ENCODE data around the gene MAP3K10.

The MAP3K10 gene

GRCh38 chr19:40251244-40251643, 60.0 kb downstream of the MAP3K10 start:
- TF ChIP-seq POLR2A (IDR thresholded peaks at IDR 0.05; ENCODE audit: low read length) (no peak), GATA1 (IDR thresholded peaks at IDR 0.05; ENCODE audit: low read depth, low read length) (no peak)
- DNase-seq, result no peak

DNA sequence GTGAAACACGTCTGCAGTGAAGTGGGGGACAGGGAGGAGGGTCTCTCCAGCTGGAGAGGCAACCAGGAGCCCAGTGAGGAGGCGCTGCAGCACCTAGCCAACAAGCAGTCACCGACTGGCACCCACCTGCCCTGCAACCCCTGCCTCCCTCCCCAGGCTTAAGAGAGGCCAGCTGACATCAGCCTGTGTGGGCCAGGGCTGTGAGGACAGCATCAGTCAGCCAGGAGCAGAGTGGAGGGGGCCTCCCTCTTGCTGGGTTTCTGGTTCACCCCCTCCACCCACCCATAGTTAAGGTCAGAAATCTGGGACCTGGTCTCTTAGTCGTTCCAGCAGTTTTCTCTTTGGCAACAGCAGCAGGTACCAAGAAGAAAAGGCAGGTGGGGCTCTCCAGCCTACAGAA, 60.8 kb downstream of the MAP3K10 start:
- TF ChIP-seq POLR2A (IDR thresholded peaks at IDR 0.05; ENCODE audit: low read length) (no peak), GATA1 (IDR thresholded peaks at IDR 0.05; ENCODE audit: low read depth, low read length) (no peak)
- DNase-seq, result no peak

- TF ChIP-seq GATA1 (IDR thresholded peaks at IDR 0.05; ENCODE audit: low read depth, low read length) (no peak), POLR2A (IDR thresholded peaks at IDR 0.05; ENCODE audit: low read length) (no peak)
- no peak for DNase-seq
Measured at GRCh38 chr19:40252395-40252794, 61.2 kb downstream of the MAP3K10 start.

DNA sequence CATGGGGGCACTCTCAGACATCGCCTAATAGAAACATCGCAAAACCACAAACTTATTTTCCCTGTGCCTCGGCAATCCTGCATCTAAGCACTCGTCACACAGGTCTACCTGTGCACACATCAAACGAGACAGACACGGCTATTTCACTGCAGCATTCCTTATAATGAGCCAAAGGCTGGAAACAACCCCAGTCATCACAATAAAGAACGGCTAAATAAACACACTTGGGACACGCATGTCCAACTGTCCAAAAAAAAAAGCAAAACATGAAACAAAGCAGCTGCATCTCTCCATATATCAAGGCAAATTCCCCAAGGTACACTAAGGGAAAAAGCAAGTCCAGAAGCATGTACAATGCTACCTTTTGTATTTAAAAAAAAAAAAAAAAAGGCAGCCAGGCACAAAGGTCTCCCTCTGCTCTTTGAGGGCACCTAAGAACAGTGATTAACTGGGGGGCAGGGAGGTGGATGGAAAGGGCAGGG, 62.4 kb downstream of the MAP3K10 start:
- DNase-seq, result no peak
- no peak for TF ChIP-seq GATA1 (IDR thresholded peaks at IDR 0.05; ENCODE audit: low read depth, low read length)
- TF ChIP-seq POLR2A (IDR thresholded peaks at IDR 0.05; ENCODE audit: low read length), result no peak

DNA sequence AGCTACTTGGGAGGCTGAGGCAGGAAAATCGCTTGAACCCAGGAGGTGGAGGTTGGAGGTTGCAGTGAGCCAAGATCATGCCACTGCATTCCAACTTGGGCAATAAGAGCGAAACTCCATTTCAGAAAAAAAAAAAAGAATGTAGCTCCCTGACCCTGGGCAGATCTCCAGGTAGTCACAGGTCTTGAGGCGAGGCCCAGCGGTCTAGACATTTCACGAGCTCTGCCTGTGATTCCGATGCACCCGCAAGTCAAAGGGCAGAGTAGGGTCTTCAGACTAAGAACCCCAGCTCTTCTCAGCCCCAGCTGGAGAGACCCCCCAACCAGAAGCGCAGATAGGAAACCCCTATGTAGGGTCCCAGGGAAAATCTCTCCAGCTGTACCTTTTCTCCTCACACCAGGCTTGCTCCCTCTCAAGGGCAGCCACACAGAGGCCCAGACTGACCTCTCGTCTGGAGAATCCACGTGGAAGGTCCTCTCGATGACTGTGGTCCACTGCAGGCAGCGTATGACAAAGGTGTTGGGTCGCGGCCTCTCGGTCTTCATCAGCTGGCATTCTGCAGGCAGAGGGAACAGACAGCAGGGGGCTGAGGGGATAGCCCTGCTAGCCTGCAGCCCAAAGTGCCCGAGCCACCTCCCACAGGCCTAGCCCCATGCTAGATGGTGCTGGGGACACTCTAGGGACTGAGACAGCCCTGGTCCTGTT, 63.6 kb downstream of the MAP3K10 start:
- TF ChIP-seq GATA1 (IDR thresholded peaks at IDR 0.05; ENCODE audit: low read depth, low read length) (no peak), POLR2A (IDR thresholded peaks at IDR 0.05; ENCODE audit: low read length) (no peak)
- no peak for DNase-seq

- DNase-seq, result no peak
- TF ChIP-seq GATA1 (IDR thresholded peaks at IDR 0.05; ENCODE audit: low read depth, low read length) (no peak), POLR2A (IDR thresholded peaks at IDR 0.05; ENCODE audit: low read length) (no peak)
Measured at GRCh38 chr19:40255619-40256166, 64.5 kb downstream of the MAP3K10 start.

- TF ChIP-seq GATA1 (IDR thresholded peaks at IDR 0.05; ENCODE audit: low read depth, low read length), result no peak
- TF ChIP-seq POLR2A (IDR thresholded peaks at IDR 0.05; ENCODE audit: low read length), result no peak
- no peak for DNase-seq
Measured at GRCh38 chr19:40256512-40256911, 65.3 kb downstream of the MAP3K10 start.

- DNase-seq, result no peak
- TF ChIP-seq GATA1 (IDR thresholded peaks at IDR 0.05; ENCODE audit: low read depth, low read length) (no peak), POLR2A (IDR thresholded peaks at IDR 0.05; ENCODE audit: low read length) (no peak)
Measured at GRCh38 chr19:40257096-40257517, 65.9 kb downstream of the MAP3K10 start.

GRCh38 chr19:40261631-40262030, 70.4 kb downstream of the MAP3K10 start:
- no peak for TF ChIP-seq GATA1 (IDR thresholded peaks at IDR 0.05; ENCODE audit: low read depth, low read length)
- no peak for DNase-seq

DNA sequence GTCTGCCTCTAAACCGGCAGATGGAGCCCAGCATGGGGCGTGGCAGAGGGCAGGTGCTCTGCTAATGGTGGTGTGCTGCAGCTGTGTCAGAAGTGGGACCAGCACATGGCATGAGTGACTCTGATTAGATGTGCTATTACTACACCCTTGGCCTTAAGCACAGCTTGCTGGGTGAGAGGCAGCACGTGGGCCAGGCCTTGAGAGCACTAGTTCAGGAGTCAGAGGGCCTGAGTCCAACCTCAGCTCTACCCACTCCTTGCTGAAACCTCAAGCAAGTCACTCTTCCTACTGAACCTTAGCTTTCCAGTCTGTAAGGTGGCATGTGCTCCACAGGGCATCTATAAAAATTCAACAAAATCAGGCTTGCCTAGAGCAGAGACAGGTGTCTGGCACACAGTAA, 71.2 kb downstream of the MAP3K10 start:
- no peak for DNase-seq
- no peak for TF ChIP-seq GATA1 (IDR thresholded peaks at IDR 0.05; ENCODE audit: low read depth, low read length)
- TF ChIP-seq POLR2A (IDR thresholded peaks at IDR 0.05; ENCODE audit: low read length), result no peak

DNA sequence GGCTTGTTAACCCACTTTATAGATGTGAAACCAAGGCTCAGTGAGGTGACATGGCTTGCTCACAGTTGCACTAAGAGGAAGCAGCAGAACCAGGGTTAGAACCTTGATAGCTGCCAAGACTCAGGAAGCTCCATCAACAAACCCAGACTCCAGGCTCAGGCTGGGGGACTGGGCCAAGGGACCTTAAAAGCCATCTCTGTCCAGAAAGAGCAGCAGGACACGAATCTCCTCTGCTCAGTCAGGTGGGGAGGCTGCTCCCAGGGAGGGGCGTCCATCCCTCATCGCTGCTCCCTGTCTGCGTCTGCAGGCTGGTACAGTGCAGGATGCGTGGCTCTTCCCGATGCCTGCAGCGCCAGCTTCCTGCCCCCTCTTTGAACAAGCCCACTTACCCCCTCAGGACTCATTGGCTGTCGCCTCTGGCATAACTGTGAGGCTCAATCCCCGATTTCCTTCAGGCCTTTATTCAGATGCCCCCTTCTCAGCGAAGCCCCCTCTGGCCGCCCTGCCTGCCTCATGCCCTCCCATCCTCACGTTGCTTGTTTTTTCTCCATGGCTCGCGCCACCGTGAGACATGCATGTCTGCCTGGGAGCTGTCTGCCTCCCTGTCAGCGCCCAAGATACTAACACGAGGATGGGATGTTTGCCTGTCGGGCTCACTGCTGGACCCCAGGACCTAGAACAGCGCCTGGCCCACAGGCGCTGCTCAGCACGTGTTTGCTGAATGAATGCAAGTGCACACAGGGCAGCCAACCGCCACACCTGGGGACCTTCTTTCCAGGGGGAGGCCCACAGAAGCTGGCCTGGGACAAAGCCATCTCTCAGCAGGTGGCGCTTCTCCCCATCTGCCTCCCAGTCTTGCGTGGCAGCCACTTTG, 72.5 kb downstream of the MAP3K10 start:
- TF ChIP-seq POLR2A (IDR thresholded peaks at IDR 0.05; ENCODE audit: low read length) (no peak), GATA1 (IDR thresholded peaks at IDR 0.05; ENCODE audit: low read depth, low read length) (no peak)
- DNase-seq, result no peak

- DNase-seq, result no peak
- TF ChIP-seq POLR2A (IDR thresholded peaks at IDR 0.05; ENCODE audit: low read length), result no peak
- no peak for TF ChIP-seq GATA1 (IDR thresholded peaks at IDR 0.05; ENCODE audit: low read depth, low read length)
Measured at GRCh38 chr19:40264314-40265054, 73.3 kb downstream of the MAP3K10 start.
